HepG2 (cell line): ENCODE results near the gene ABTB2. TPM values are rescaled to one million over a fixed set of nuclear protein-coding genes. Genes with fewer than 3 reads are reported as not detected.

Experiments used
- ATAC-seq: fragments of 200-7000 bp; cut with Tn5 transposase; 3 replicates; pipeline ENCODE4 v1.9.1; 2020; ENCODE audit warnings: mild to moderate bottlenecking, moderate library complexity
- BruUV-seq: library from RNA; stranded (reverse); fragments of 400-500 nt; replicated peaks from 2 replicates; lab custom pipeline; 2021; lab: Mats Ljungman, UMichigan
- CTCF ChIA-PET: fragments of 300-600 bp; formaldehyde crosslinking; extraction: SDS; loops from one replicate; lab custom pipeline; 2021; ENCODE audit warnings: low total read pairs, inconsistent platforms, low intra/inter-chr PET ratio; lab: Yijun Ruan, JAX
- POLR2A ChIA-PET: fragments of 350-600 bp; sonication (Branson Sonifier 250); formaldehyde crosslinking; loops from one replicate; lab custom pipeline; 2020; ENCODE audit warnings: antibody characterized with exemption, inconsistent platforms; lab: Yijun Ruan, JAX
- DNase-seq: peaks from one replicate; pipeline ENCODE4 v3.0.0-alpha.2; 2015; ENCODE audit warnings: low spot score
- FAIRE-seq: peaks from 3 replicates; lab custom pipeline; 2011; peaks lifted over from hg19 to GRCh38; lab: Jason Lieb, UNC
- H2AFZ ChIP-seq: one replicate; pipeline ENCODE4 v1.6.1; 2011; ENCODE audit warnings: low read length, inconsistent platforms
- H3K27ac ChIP-seq: fragments of 300-600 bp; 3 replicates; pipeline ENCODE4 v1.8.0; 2011; ENCODE audit warnings: mixed run types, mild to moderate bottlenecking, mixed read lengths, low read length, inconsistent platforms; ENCODE audit not compliant: insufficient read depth; ENCODE audit errors: extremely low read length
- H3K27me3 ChIP-seq, 2 experiments: fragments of 200-600 bp in 1 of 2; 2 replicates in 1 of 2; 3 replicates in 1 of 2; pipeline versions ENCODE4 v1.6.0 to v1.8.0; 2011; ENCODE audit warnings: low read length in 2 of 2, mild to moderate bottlenecking in 2 of 2, moderate library complexity in 2 of 2, inconsistent platforms in 1 of 2; ENCODE audit not compliant: insufficient read depth in 2 of 2, control insufficient read depth in 1 of 2
- H3K36me3 ChIP-seq, 2 experiments: fragments of 200-600 bp in 1 of 2; replicated peaks in 1 of 2; 2 replicates in 1 of 2; 3 replicates in 1 of 2; pipeline versions ENCODE4 v1.5.1 to v1.8.0; 2011; ENCODE audit warnings: low read length in 2 of 2, inconsistent platforms in 1 of 2; ENCODE audit not compliant: insufficient read depth in 2 of 2, control insufficient read depth in 1 of 2
- H3K4me1 ChIP-seq: 2 replicates; pipeline ENCODE4 v1.5.1; 2012; ENCODE audit warnings: low read length, inconsistent platforms; ENCODE audit not compliant: insufficient read depth
- H3K4me2 ChIP-seq: 2 replicates; pipeline ENCODE4 v1.6.0; 2011; ENCODE audit warnings: low read depth, low read length, inconsistent platforms
- H3K4me3 ChIP-seq, 3 experiments: fragments of 200-600 bp in 1 of 3; sonication (generic), shearing (Covaris generic) in 1 of 3; replicated peaks in 1 of 3; 2 replicates each; pipeline ENCODE4 v1.5.1; 2011 to 2016; ENCODE audit warnings: low read length in 3 of 3, inconsistent platforms in 2 of 3, low read depth in 2 of 3, mild to moderate bottlenecking in 2 of 3, control low read depth in 1 of 3, mixed read lengths in 1 of 3; ENCODE audit not compliant: insufficient read depth in 1 of 3
- H3K79me2 ChIP-seq: one replicate; pipeline ENCODE4 v1.6.1; 2011; ENCODE audit warnings: low read length, inconsistent platforms; ENCODE audit not compliant: insufficient read depth
- H3K9ac ChIP-seq: 2 replicates; pipeline ENCODE4 v1.6.0; 2011; ENCODE audit warnings: mild to moderate bottlenecking, low read depth, low read length, inconsistent platforms; ENCODE audit not compliant: insufficient read depth
- H3K9me3 ChIP-seq: 2 replicates; pipeline ENCODE4 v1.5.1; 2012; ENCODE audit warnings: mild to moderate bottlenecking, low read length
- H4K20me1 ChIP-seq: 2 replicates; pipeline ENCODE4 v1.6.0; 2011; ENCODE audit warnings: inconsistent platforms, mild to moderate bottlenecking, low read length, moderate library complexity; ENCODE audit not compliant: insufficient read depth
- ATAD3A ChIP-seq: sonication (generic); formaldehyde crosslinking; IDR thresholded peaks from 2 replicates; pipeline ENCODE4 v1.4.0; 2020; ENCODE audit warnings: missing genetic modification reagents
- ATF6 ChIP-seq: sonication (generic); formaldehyde crosslinking; conservative IDR thresholded peaks from 2 replicates; pipeline ENCODE4 v1.4.0; 2020; ENCODE audit warnings: missing genetic modification reagents
- CREB1 ChIP-seq, 2 experiments: fragments of 450-650 bp in 1 of 2; IDR thresholded peaks; 2 replicates each; pipeline ENCODE4 v1.6.1; 2016 to 2017; ENCODE audit warnings: control low read depth in 1 of 2, mild to moderate bottlenecking in 1 of 2, missing compliant biosample characterization in 1 of 2, missing genetic modification characterization in 1 of 2
- HMGA1 ChIP-seq: sonication (generic); formaldehyde crosslinking; conservative IDR thresholded peaks from 2 replicates; pipeline ENCODE4 v1.4.0; 2020; ENCODE audit warnings: missing genetic modification reagents
- NR3C1 ChIP-seq: sonication (generic); formaldehyde crosslinking; IDR thresholded peaks from 2 replicates; pipeline ENCODE4 v1.4.0; 2020; ENCODE audit warnings: missing genetic modification reagents
- RBAK ChIP-seq: sonication (generic); formaldehyde crosslinking; IDR thresholded peaks from 2 replicates; pipeline ENCODE4 v1.5.1; 2020; ENCODE audit warnings: mild to moderate bottlenecking, missing genetic modification reagents
- SP4 ChIP-seq: sonication (generic); formaldehyde crosslinking; IDR thresholded peaks from 2 replicates; pipeline ENCODE4 v1.8.1; 2023; ENCODE audit warnings: mild to moderate bottlenecking, missing genetic modification reagents
- TRAFD1 ChIP-seq: sonication (generic); formaldehyde crosslinking; IDR thresholded peaks from 2 replicates; pipeline ENCODE4 v1.5.1; 2020; ENCODE audit warnings: missing genetic modification reagents, mild to moderate bottlenecking, borderline replicate concordance
- TRIM22 ChIP-seq: fragments of 450-650 bp; IDR thresholded peaks from 2 replicates; pipeline ENCODE4 v1.6.1; 2017
- ZNF276 ChIP-seq: sonication (generic); formaldehyde crosslinking; IDR thresholded peaks from 2 replicates; pipeline ENCODE4 v1.4.0; 2020; ENCODE audit warnings: mild to moderate bottlenecking, low read depth, missing genetic modification reagents
- ZNF530 ChIP-seq: sonication (generic); formaldehyde crosslinking; IDR thresholded peaks from 2 replicates; pipeline ENCODE4 v1.5.0; 2020; ENCODE audit warnings: low read depth, mild to moderate bottlenecking, missing genetic modification reagents
- ZNF737 ChIP-seq: sonication (generic); formaldehyde crosslinking; IDR thresholded peaks from 2 replicates; pipeline ENCODE4 v1.5.0; 2020; ENCODE audit warnings: missing genetic modification reagents, mild to moderate bottlenecking, borderline replicate concordance
- WGBS: methylation state at CpG from one replicate; pipeline ENCODE4 v1.1.6; 2017; ENCODE audit warnings: low lambda C conversion rate; 5-methylcytosine and 5-hydroxymethylcytosine counted together
- in situ Hi-C: cut with HindIII; loops from 2 replicates; pipeline ENCODE4 v1.10.0; 2017; ENCODE audit warnings: low pct_unique_long_range_greater_than_20kb; ENCODE audit not compliant: extremely low pct_ligation_motif_present
- intact Hi-C: fragments of 100-400 bp; cut with micrococcal nuclease; formaldehyde crosslinking; loops from one replicate; pipeline ENCODE4 v1.10.0; 2022; ENCODE audit not compliant: unreplicated experiment
- polyA plus RNA-seq, 8 experiments: library from polyadenylated mRNA; depleted of rRNA in 3 of 8; stranded (reverse) in 7 of 8; unstranded in 1 of 8; fragments of >200 nt; fragmentation: Illumina TruSeq in 4 of 8; extraction: Trizol in 4 of 8; gene quantifications; 2 replicates each; pipeline versions ENCODE4 v1.2.1 to v1.2.3, GENCODE V29; 2011 to 2016; ENCODE audit warnings: low read depth in 4 of 8, missing spikeins in 1 of 8, mixed read lengths in 1 of 8; ENCODE audit not compliant: insufficient read depth in 1 of 8
- total RNA-seq, 5 experiments: library from RNA; depleted of rRNA; stranded (reverse); fragments of >200 nt; fragmentation: Illumina TruSeq; extraction: Trizol; gene quantifications; 2 replicates each; pipeline ENCODE4 v1.2.3, GENCODE V29; 2016; ENCODE audit warnings: low read depth in 1 of 5
- TF ChIP-seq, protein P1 (sequence below): sonication (generic); formaldehyde crosslinking; IDR thresholded peaks from 2 replicates; pipeline ENCODE4 v1.8.1; 2023; ENCODE audit warnings: mild to moderate bottlenecking, inconsistent platforms, moderate library complexity, missing genetic modification reagents, borderline replicate concordance

Gene ABTB2
- total and polyA plus RNA-seq, 2 of the 13 experiments (the other 11 are each of a cell fraction or from before 2014, with no cell fraction given), result 5.1 to 15.4 TPM

DNA sequence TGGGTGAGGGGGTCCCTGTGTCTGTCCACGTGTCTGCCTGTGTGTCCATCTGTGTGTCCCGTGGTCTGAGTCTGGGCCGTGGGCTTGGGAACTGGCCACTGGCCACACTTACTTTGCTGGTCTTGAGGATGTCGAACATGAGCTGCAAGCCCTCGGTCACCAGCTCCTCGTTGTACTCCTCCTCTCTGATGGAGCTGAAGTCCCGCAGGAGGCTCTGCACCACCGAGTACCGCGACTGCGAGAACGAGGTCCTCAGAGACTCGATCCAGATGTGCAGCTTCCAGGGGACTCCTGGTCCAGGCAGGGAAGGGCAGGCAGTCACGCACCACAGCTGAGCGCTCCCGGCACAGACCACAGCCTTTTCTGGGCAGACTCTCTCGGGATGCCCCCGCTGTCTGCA, 197.0 kb downstream of the ABTB2 start (continued):
- TF ChIP-seq TRIM22, result no peak
- TF ChIP-seq, protein P1, sequence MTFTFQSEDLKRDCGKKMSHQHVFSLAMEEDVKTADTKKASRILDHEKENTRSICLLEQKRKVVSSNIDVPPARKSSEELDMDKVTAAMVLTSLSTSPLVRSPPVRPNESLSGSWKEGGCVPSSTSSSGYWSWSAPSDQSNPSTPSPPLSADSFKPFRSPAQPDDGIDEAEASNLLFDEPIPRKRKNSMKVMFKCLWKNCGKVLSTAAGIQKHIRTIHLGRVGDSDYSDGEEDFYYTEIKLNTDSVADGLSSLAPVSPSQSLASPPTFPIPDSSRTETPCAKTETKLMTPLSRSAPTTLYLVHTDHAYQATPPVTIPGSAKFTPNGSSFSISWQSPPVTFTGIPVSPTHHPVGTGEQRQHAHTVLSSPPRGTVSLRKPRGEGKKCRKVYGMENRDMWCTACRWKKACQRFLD (CRISPR knock-in tag), result no peak
- TF ChIP-seq CREB1 (IDR thresholded peaks at IDR 0.05), result no peak
- TF ChIP-seq CREB1 (CRISPR knock-in tag; IDR thresholded peaks at IDR 0.05), result no peak

- intact Hi-C loops, result no loop called here
- TF ChIP-seq ZNF530 (CRISPR knock-in tag), result no peak
- no peak for TF ChIP-seq ATAD3A
- no peak for TF ChIP-seq ZNF737 (CRISPR knock-in tag)
- TF ChIP-seq SP4 (CRISPR knock-in tag), result no peak
- no peak for TF ChIP-seq NR3C1
- TF ChIP-seq TRAFD1 (CRISPR knock-in tag), result no peak
- no peak for TF ChIP-seq ATF6 (CRISPR knock-in tag)
- TF ChIP-seq RBAK, result no peak
- no peak for TF ChIP-seq ZNF276 (CRISPR knock-in tag)
- TF ChIP-seq HMGA1 (CRISPR knock-in tag), result no peak
Measured at GRCh38 chr11:34160049-34160721, 197.6 kb downstream of the ABTB2 start.

More at GRCh38 chr11:34160049-34160721, 197.6 kb downstream of the ABTB2 start:
- DNase-seq (no peak), ATAC-seq (no peak), FAIRE-seq (no peak)
- Histone ChIP-seq H3K4me2 (no peak overlapping the region), H3K9me3 (no peaks in the 10 kb centered on the region), H3K9ac (no peak overlapping the region), H3K79me2 (no peaks in the 10 kb centered on the region), H2AFZ (no peak overlapping the region), H3K4me1 (no peaks in the 10 kb centered on the region), H3K27me3 (no peaks in the 10 kb centered on the region), H3K4me3 (no peak overlapping the region), H4K20me1 (no peaks in the 10 kb centered on the region), H3K36me3 (peaks cover 29 to 51% of the 10 kb centered on the region in 2 experiments; a peak in 4 of 5 replicates), H3K27ac (no peak overlapping the region)
- WGBS, result 96% methylated on average over 21 of the region's 22 CpGs
- POLR2A ChIA-PET, result no interaction called here
- CTCF ChIA-PET, result interaction anchor here (2.0 kb wide), 1 partner anchor 199 kb away, joined by 4 read pairs; no protein-coding TSS in a partner anchor
- BruUV-seq, result no TSS peak
- in situ Hi-C loops, result loop anchor here (10.0 to 25.0 kb wide), 2 partner anchors 335 to 752 kb away; partner anchors contain the start of genes APIP and PDHX
